Measurements from ENCODE around the gene DCST1. TPM values are rescaled to one million over a fixed set of nuclear protein-coding genes. Genes with fewer than 3 reads are reported as not detected.
A peak's percentile ranks its signal among the peaks of the same experiment; 100 is the strongest.

DCST1 gene
- total and polyA plus RNA-seq, 2 of the 8 experiments (the other 6 are each of a cell fraction or from before 2014, with no cell fraction given) = not detected

- H2BK5ac ChIP-seq (ENCODE audit: low read depth, low read length) = 0 out of 2 replicates have a peak overlapping the region, but pooled peaks have one; percentile 56
- no peak overlapping the region for H3K23ac ChIP-seq (ENCODE audit: insufficient read length)
- 0 out of 2 replicates have a peak overlapping the region, but pooled peaks have one; percentile 7 for H2BK12ac ChIP-seq (ENCODE audit: low read depth, low read length)
- H3K27ac ChIP-seq (ENCODE audit: low read depth, low read length) = no peak overlapping the region; the same call in 1 of the 2 replicates
- no peak for FAIRE-seq
- DNase-seq (ENCODE audit: low read depth in 1 of 2, low spot score in 2 of 2) = no peak
- H4K5ac ChIP-seq (ENCODE audit: insufficient read length, low read depth, low read length) = no peak overlapping the region
- H3K4me1 ChIP-seq (replicated peaks in 1 of 4; ENCODE audit: control insufficient read depth in 3 of 4, insufficient read depth in 4 of 4, low read length in 3 of 4) = peaks cover 8 to 35% (median 27%) of the 10 kb centered on the region in 4 experiments
- 0 out of 2 replicates have a peak overlapping the region, but pooled peaks have one; percentile 32 for H2AK5ac ChIP-seq (ENCODE audit: low read depth, low read length)
- H3K56ac ChIP-seq (replicated peaks; ENCODE audit: insufficient read length, low read depth, low read length) = no peak overlapping the region
- H2BK20ac ChIP-seq (ENCODE audit: low read length) = no peak overlapping the region
- H3K18ac ChIP-seq (ENCODE audit: extremely low read depth, low read length) = no peak overlapping the region
- H3K4me2 ChIP-seq (ENCODE audit: insufficient read depth in 1 of 2, low read depth in 2 of 2, low read length in 2 of 2) = no peak overlapping the region
- H4K20me1 ChIP-seq (replicated peaks in 1 of 2; ENCODE audit: control insufficient read depth in 1 of 2, insufficient read depth in 2 of 2, low read length in 2 of 2) = no peaks in the 10 kb centered on the region
- H3K4me3 ChIP-seq (ENCODE audit: extremely low read depth in 1 of 4, insufficient read depth in 2 of 4, low read depth in 3 of 4, low read length in 4 of 4) = no peak overlapping the region
- H3K79me1 ChIP-seq (ENCODE audit: low read depth, low read length) = peaks cover 3% of the 10 kb centered on the region; the same call in 1 of the 2 replicates
- H3K9ac ChIP-seq (replicated peaks in 1 of 4; ENCODE audit: extremely low read depth in 1 of 4, low read depth in 3 of 4, low read length in 3 of 4) = no peak overlapping the region
- no peak overlapping the region for H2BK15ac ChIP-seq (ENCODE audit: low read length)
- ChIA-PET POLR2A (ENCODE audit: partially characterized antibody) (interaction anchor here (0.7 to 14.8 kb wide), 9 partner anchors 10 to 52 kb away, joined by 3 to 128 read pairs (median 9); partner anchors contain the start of genes ADAM15, CKS1B, LENEP and SHC1), CTCF (ENCODE audit: partially characterized antibody) (interaction anchor here (0.9 to 18.6 kb wide), 15 partner anchors 9 to 76 kb away, joined by 3 to 354 read pairs (median 7); partner anchors contain the start of genes ADAM15, DCST1, DCST2 and EFNA4)
- WGBS, 2 experiments (ENCODE audit: extremely low coverage in 1 of 2, insufficient coverage in 1 of 2, insufficient read length in 1 of 2, insufficient replicate concordance in 2 of 2, low coverage in 1 of 2, low lambda C conversion rate in 2 of 2, missing lambda C conversion rate in 1 of 2) = 97% methylated on average over 12 of the region's 16 CpGs; no CpG with 5 or more reads in 1 of the 2 experiments
- H3K9me3 ChIP-seq (ENCODE audit: insufficient read depth in 2 of 2, low read depth in 1 of 2, low read length in 1 of 2) = no peaks in the 10 kb centered on the region
- H3K79me2 ChIP-seq (ENCODE audit: control insufficient read depth in 1 of 2, insufficient read depth in 2 of 2, low read length in 2 of 2) = peaks cover 0 to 9% of the 10 kb centered on the region in 2 experiments; a peak in 2 of 4 replicates
- H3K23me2 ChIP-seq (ENCODE audit: low read depth, low read length) = no peaks in the 10 kb centered on the region
- no peak overlapping the region for H2AFZ ChIP-seq (ENCODE audit: low read length)
- H4K8ac ChIP-seq (ENCODE audit: extremely low read depth, insufficient read depth, low read length) = no peak overlapping the region
- TF ChIP-seq E2F6 (IDR thresholded peaks at IDR 0.05) = no peak
- TF ChIP-seq CBX5 (IDR thresholded peaks at IDR 0.05; ENCODE audit: low read depth, low read length) = no peak
- TF ChIP-seq NANOG (IDR thresholded peaks at IDR 0.05; ENCODE audit: insufficient read depth, low read depth, low read length, poor library complexity, severe bottlenecking) = no peak
- no peak for TF ChIP-seq JUND (IDR thresholded peaks at IDR 0.05; ENCODE audit: low read length)
- TF ChIP-seq YY1 (IDR thresholded peaks at IDR 0.05; ENCODE audit: low read depth, low read length) = no peak
- no peak for TF ChIP-seq TBP (IDR thresholded peaks at IDR 0.05; ENCODE audit: low read depth, low read length)
- TF ChIP-seq KDM1A (IDR thresholded peaks at IDR 0.05; ENCODE audit: borderline replicate concordance, low read length) = no peak
- TF ChIP-seq FOSL1 (IDR thresholded peaks at IDR 0.05; ENCODE audit: insufficient read depth, low read depth, low read length) = no peak
- no peak for TF ChIP-seq CHD1 (IDR thresholded peaks at IDR 0.05; ENCODE audit: low read depth, low read length)
- TF ChIP-seq TCF12 (IDR thresholded peaks at IDR 0.05; ENCODE audit: low read depth, low read length) = no peak
- TF ChIP-seq GABPA (IDR thresholded peaks at IDR 0.05; ENCODE audit: borderline replicate concordance, insufficient read depth, low read length) = no peak
- no peak overlapping the region for H2BK120ac ChIP-seq (replicated peaks; ENCODE audit: low read depth, low read length)
- H3K36me3 ChIP-seq (ENCODE audit: control insufficient read depth in 2 of 4, insufficient read depth in 4 of 4, low read length in 3 of 4) = peaks cover 0 to 29% (median 13%) of the 10 kb centered on the region in 4 experiments; a peak in 4 of 8 replicates
- 0 out of 7 replicates have a peak, but pooled peaks cover 0 to 2% (median 0%) of the 10 kb centered on the region in 4 experiments for H3K27me3 ChIP-seq (replicated peaks in 1 of 4; ENCODE audit: control insufficient read depth in 3 of 4, extremely low read depth in 1 of 4, insufficient read depth in 3 of 4, low read length in 3 of 4)
- H3K14ac ChIP-seq (ENCODE audit: insufficient read length) = no peak overlapping the region
- no peak overlapping the region for H3K4ac ChIP-seq (replicated peaks; ENCODE audit: insufficient read length, low read depth, low read length)
- H4K91ac ChIP-seq (replicated peaks; ENCODE audit: insufficient read length, low read length) = no peak overlapping the region
These were observed 17.9 kb upstream of the DCST1 start for GRCh38 chr1:155015527-155016230.
